SK-N-SH (cell line): ENCODE measurements around the gene SNX24. TPM values are rescaled to one million over a fixed set of nuclear protein-coding genes. Genes with fewer than 3 reads are reported as not detected.

Source experiments
- CTCF ChIA-PET: fragments of 300-600, 350-600 bp; formaldehyde crosslinking; extraction: SDS; loops from one replicate; lab custom pipeline; 2021; lab: Yijun Ruan, JAX
- POLR2A ChIA-PET: fragments of 350-600 bp; sonication (Branson Sonifier 250); formaldehyde crosslinking; extraction: SDS; loops from one replicate; lab custom pipeline; 2020; ENCODE audit warnings: antibody characterized with exemption, inconsistent platforms; lab: Yijun Ruan, JAX
- DNase-seq: peaks from one replicate; pipeline ENCODE4 v3.0.0; 2012
- H2AFZ ChIP-seq: fragments of 200-600 bp; sonication (generic); 2 replicates; pipeline ENCODE4 v1.8.1; 2016; ENCODE audit warnings: antibody characterized with exemption, mild to moderate bottlenecking, low read depth
- H3F3A ChIP-seq: fragments of 200-600 bp; sonication (generic); replicated peaks from 2 replicates; pipeline ENCODE3; 2016; ENCODE audit warnings: antibody characterized with exemption, mild to moderate bottlenecking; ENCODE audit not compliant: insufficient read depth
- H3K27ac ChIP-seq, 2 experiments: fragments of 200-500 bp in 1 of 2; fragments of 200-600 bp in 1 of 2; sonication (Bioruptor generic) in 1 of 2; sonication (generic), shearing (Covaris generic) in 1 of 2; 2 replicates each; pipeline versions ENCODE4 v1.5.1 to v1.6.1; 2014 to 2016; ENCODE audit warnings: low read depth in 2 of 2, inconsistent platforms in 1 of 2, low read length in 1 of 2, mild to moderate bottlenecking in 1 of 2, mixed read lengths in 1 of 2
- H3K27me3 ChIP-seq: fragments of 200-600 bp; sonication (generic), shearing (Covaris generic); 2 replicates; pipeline ENCODE4 v1.6.1; 2016; ENCODE audit warnings: mixed run types; ENCODE audit not compliant: insufficient read depth
- H3K36me3 ChIP-seq, 2 experiments: fragments of 200-500 bp in 1 of 2; fragments of 200-600 bp in 1 of 2; sonication (Bioruptor generic) in 1 of 2; sonication (generic) in 1 of 2; replicated peaks in 1 of 2; 2 replicates each; pipeline versions ENCODE3 to v1.5.1; 2014 to 2016; ENCODE audit warnings: low read length in 1 of 2, mild to moderate bottlenecking in 1 of 2; ENCODE audit not compliant: insufficient read depth in 2 of 2, control insufficient read depth in 1 of 2
- H3K4me1 ChIP-seq, 2 experiments: fragments of 200-500 bp in 1 of 2; fragments of 200-600 bp in 1 of 2; sonication (Bioruptor generic) in 1 of 2; sonication (generic), shearing (Covaris generic) in 1 of 2; 2 replicates each; pipeline versions ENCODE4 v1.5.1 to v1.6.1; 2014 to 2016; ENCODE audit warnings: low read depth in 1 of 2, low read length in 1 of 2, mixed run types in 1 of 2; ENCODE audit not compliant: insufficient read depth in 2 of 2, control insufficient read depth in 1 of 2
- H3K4me2 ChIP-seq: fragments of 200-600 bp; sonication (generic), shearing (Covaris generic); 2 replicates; pipeline ENCODE4 v1.6.1; 2017; ENCODE audit warnings: mixed run types
- H3K4me3 ChIP-seq, 2 experiments: fragments of 200-500 bp in 1 of 2; fragments of 200-600 bp in 1 of 2; sonication (Bioruptor generic) in 1 of 2; sonication (generic), shearing (Covaris generic) in 1 of 2; 2 replicates each; pipeline versions ENCODE4 v1.5.1 to v1.8.1; 2014 to 2016; ENCODE audit warnings: low read depth in 2 of 2, inconsistent platforms in 1 of 2, low read length in 1 of 2, mild to moderate bottlenecking in 1 of 2, mixed read lengths in 1 of 2, moderate library complexity in 1 of 2
- H3K79me2 ChIP-seq: fragments of 200-600 bp; sonication (generic); 2 replicates; pipeline ENCODE4 v1.8.1; 2017; ENCODE audit warnings: mild to moderate bottlenecking; ENCODE audit not compliant: insufficient read depth
- H3K9ac ChIP-seq: fragments of 200-600 bp; sonication (generic); 2 replicates; pipeline ENCODE4 v1.6.1; 2017; ENCODE audit warnings: mixed run types
- H3K9me2 ChIP-seq: fragments of 200-600 bp; sonication (generic); 2 replicates; pipeline ENCODE4 v1.6.1; 2017; ENCODE audit warnings: mixed run types
- H3K9me3 ChIP-seq: fragments of 200-600 bp; sonication (generic); 2 replicates; pipeline ENCODE4 v1.6.1; 2017; ENCODE audit warnings: mixed run types, mild to moderate bottlenecking, moderate library complexity
- H4K20me1 ChIP-seq: fragments of 200-600 bp; sonication (generic); 2 replicates; pipeline ENCODE4 v1.6.1; 2017; ENCODE audit warnings: mild to moderate bottlenecking, mixed run types; ENCODE audit not compliant: insufficient read depth
- ELF1 ChIP-seq: IDR thresholded peaks from 2 replicates; pipeline ENCODE4 v1.4.0; 2012
- FOXJ3 ChIP-seq: sonication (generic); formaldehyde crosslinking; IDR thresholded peaks from 2 replicates; pipeline ENCODE4 v1.5.1; 2020; ENCODE audit warnings: mild to moderate bottlenecking, missing genetic modification reagents
- FOXM1 ChIP-seq: IDR thresholded peaks from 2 replicates; pipeline ENCODE4 v1.4.0; 2012; ENCODE audit warnings: low read depth, mild to moderate bottlenecking
- GABPA ChIP-seq: IDR thresholded peaks from 2 replicates; pipeline ENCODE4 v1.4.0; 2012; ENCODE audit warnings: low read depth, mild to moderate bottlenecking
- MAX ChIP-seq: IDR thresholded peaks from 2 replicates; pipeline ENCODE4 v1.4.0; 2012; ENCODE audit warnings: low read depth
- NFIC ChIP-seq: IDR thresholded peaks from 2 replicates; pipeline ENCODE4 v1.4.0; 2012; ENCODE audit warnings: borderline replicate concordance
- PBX3 ChIP-seq: IDR thresholded peaks from 2 replicates; pipeline ENCODE4; 2012
- RXRA ChIP-seq: IDR thresholded peaks from 2 replicates; pipeline ENCODE4 v1.4.0; 2012; ENCODE audit warnings: low read depth, mild to moderate bottlenecking, borderline replicate concordance
- SIN3A ChIP-seq: IDR thresholded peaks from 2 replicates; pipeline ENCODE4 v1.6.1; 2012; ENCODE audit warnings: low read depth, mild to moderate bottlenecking, low read length, moderate library complexity, borderline replicate concordance
- SMC3 ChIP-seq: IDR thresholded peaks from 2 replicates; pipeline ENCODE4 v1.6.1; 2012; ENCODE audit warnings: low read depth, low read length, improper control_type of control experiment
- TCF12 ChIP-seq: IDR thresholded peaks from 2 replicates; pipeline ENCODE4 v1.4.0; 2012
- USF1 ChIP-seq: IDR thresholded peaks from 2 replicates; pipeline ENCODE4 v1.4.0; 2012; ENCODE audit warnings: low read depth, borderline replicate concordance
- YY1 ChIP-seq: IDR thresholded peaks from 2 replicates; pipeline ENCODE4 v1.4.0; 2012; ENCODE audit warnings: low read depth, mild to moderate bottlenecking
- WGBS: methylation state at CpG from one replicate; pipeline ENCODE4 v1.1.6; 2017; ENCODE audit warnings: low lambda C conversion rate; 5-methylcytosine and 5-hydroxymethylcytosine counted together
- polyA plus RNA-seq, 3 experiments: library from polyadenylated mRNA; depleted of rRNA; stranded (reverse); fragments of >200 nt; gene quantifications; 2 replicates each; pipeline ENCODE4 v1.2.3, GENCODE V29; 2012
- TF ChIP-seq, protein P1 (sequence below): fragments of 200-600 bp; sonication (generic); IDR thresholded peaks from 2 replicates; pipeline ENCODE4 v1.6.1; 2017; ENCODE audit warnings: antibody characterized with exemption, mild to moderate bottlenecking, moderate library complexity
- TF ChIP-seq, protein P2 (sequence below): fragments of 150-350 bp; IDR thresholded peaks from 2 replicates; pipeline ENCODE4 v1.6.1; 2017; ENCODE audit warnings: antibody characterized with exemption, low read length, low read depth, borderline replicate concordance

The SNX24 gene
- polyA plus RNA-seq, 1 of the 3 experiments (the other 2 are of a cell fraction) = 8.2 TPM

DNA sequence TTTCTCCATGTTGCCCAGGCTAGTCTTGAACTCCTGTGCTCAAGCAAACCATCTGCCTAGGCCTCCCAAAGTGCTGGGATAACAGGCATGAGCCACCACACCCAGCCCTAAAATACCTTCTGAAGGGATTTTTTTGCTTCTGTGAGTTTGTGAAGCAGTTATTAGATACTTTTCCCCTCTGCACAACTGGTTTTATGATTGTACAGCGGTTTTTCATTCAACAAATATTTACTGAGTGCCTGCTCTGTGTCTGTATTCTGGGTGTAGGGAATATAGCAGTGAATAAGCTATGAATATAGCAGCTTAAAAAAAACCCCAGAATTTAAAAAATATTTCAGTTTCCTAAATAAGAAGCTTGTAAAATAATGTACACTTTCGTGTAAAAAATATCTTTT lies 2.3 kb downstream of the SNX24 start:
- Histone ChIP-seq H4K20me1 (no peaks in the 10 kb centered on the region), H2AFZ (no peak overlapping the region), H3K79me2 (peaks cover 62% of the 10 kb centered on the region), H3K4me3 (no peak overlapping the region), H3K27ac (no peak overlapping the region), H3K9me3 (no peaks in the 10 kb centered on the region), H3K9me2 (no peaks in the 10 kb centered on the region), H3F3A (peaks cover 8% of the 10 kb centered on the region), H3K27me3 (no peaks in the 10 kb centered on the region), H3K4me1 (peaks cover 7% of the 10 kb centered on the region in 2 experiments; a peak in 3 of 4 replicates), H3K36me3 (no peaks in the 10 kb centered on the region), H3K4me2 (peak overlapping the region; percentile 22; the same call in 1 of the 2 replicates), H3K9ac (no peak overlapping the region)
- CTCF ChIA-PET = interaction anchor here (0.9 to 1.2 kb wide), 2 partner anchors 10 to 49 kb away, joined by 3 to 4 read pairs; no protein-coding TSS in a partner anchor
- no peak for DNase-seq
- 87% methylated on average over 2 of the region's 2 CpGs for WGBS
- no peak for TF ChIP-seq FOXM1
- TF ChIP-seq NFIC = no peak
- TF ChIP-seq USF1 = no peak
- TF ChIP-seq SIN3A = no peak
- TF ChIP-seq, protein P1, sequence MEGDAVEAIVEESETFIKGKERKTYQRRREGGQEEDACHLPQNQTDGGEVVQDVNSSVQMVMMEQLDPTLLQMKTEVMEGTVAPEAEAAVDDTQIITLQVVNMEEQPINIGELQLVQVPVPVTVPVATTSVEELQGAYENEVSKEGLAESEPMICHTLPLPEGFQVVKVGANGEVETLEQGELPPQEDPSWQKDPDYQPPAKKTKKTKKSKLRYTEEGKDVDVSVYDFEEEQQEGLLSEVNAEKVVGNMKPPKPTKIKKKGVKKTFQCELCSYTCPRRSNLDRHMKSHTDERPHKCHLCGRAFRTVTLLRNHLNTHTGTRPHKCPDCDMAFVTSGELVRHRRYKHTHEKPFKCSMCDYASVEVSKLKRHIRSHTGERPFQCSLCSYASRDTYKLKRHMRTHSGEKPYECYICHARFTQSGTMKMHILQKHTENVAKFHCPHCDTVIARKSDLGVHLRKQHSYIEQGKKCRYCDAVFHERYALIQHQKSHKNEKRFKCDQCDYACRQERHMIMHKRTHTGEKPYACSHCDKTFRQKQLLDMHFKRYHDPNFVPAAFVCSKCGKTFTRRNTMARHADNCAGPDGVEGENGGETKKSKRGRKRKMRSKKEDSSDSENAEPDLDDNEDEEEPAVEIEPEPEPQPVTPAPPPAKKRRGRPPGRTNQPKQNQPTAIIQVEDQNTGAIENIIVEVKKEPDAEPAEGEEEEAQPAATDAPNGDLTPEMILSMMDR = no peak
- TF ChIP-seq YY1 = no peak
- TF ChIP-seq RXRA = no peak
- no peak for TF ChIP-seq PBX3
- no peak for TF ChIP-seq GABPA
- no peak for TF ChIP-seq FOXJ3
- TF ChIP-seq ELF1 = no peak
- TF ChIP-seq MAX = no peak
- no peak for TF ChIP-seq SMC3
- no peak for TF ChIP-seq TCF12
- TF ChIP-seq, protein P2, sequence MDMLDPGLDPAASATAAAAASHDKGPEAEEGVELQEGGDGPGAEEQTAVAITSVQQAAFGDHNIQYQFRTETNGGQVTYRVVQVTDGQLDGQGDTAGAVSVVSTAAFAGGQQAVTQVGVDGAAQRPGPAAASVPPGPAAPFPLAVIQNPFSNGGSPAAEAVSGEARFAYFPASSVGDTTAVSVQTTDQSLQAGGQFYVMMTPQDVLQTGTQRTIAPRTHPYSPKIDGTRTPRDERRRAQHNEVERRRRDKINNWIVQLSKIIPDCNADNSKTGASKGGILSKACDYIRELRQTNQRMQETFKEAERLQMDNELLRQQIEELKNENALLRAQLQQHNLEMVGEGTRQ = no peak
- POLR2A ChIA-PET = no interaction called here
